Lower lobe of right lung (tissue), 2 donors: ENCODE measurements around the gene ZP1. TPM values are rescaled to one million over a fixed set of nuclear protein-coding genes. Genes with fewer than 3 reads are reported as not detected.
A peak's percentile ranks its signal among the peaks of the same experiment; 100 is the strongest.

Experiments
- ATAC-seq, 2 donors: fragments of 200-7000 bp; cut with Tn5 transposase; one replicate each; pipeline ENCODE4 v1.9.1; 2020 to 2022; ENCODE audit warnings: mild to moderate bottlenecking in 2 of 2, moderate library complexity in 2 of 2
- DNase-seq: peaks from one replicate; pipeline ENCODE4 v3.0.0-alpha.2; 2020
- H3K27ac ChIP-seq: fragments of 200-600 bp; one replicate; pipeline ENCODE4 v1.8.0; 2022
- H3K27me3 ChIP-seq: fragments of 200-600 bp; one replicate; pipeline ENCODE4 v1.8.0; 2022; ENCODE audit warnings: low read depth
- H3K36me3 ChIP-seq: fragments of 200-600 bp; one replicate; pipeline ENCODE4 v1.8.0; 2022; ENCODE audit warnings: mild to moderate bottlenecking
- H3K4me1 ChIP-seq: fragments of 200-600 bp; one replicate; pipeline ENCODE4 v1.8.0; 2022
- H3K4me3 ChIP-seq: fragments of 200-600 bp; one replicate; pipeline ENCODE4 v1.8.0; 2022; ENCODE audit warnings: mild to moderate bottlenecking
- H3K9me3 ChIP-seq: fragments of 200-600 bp; one replicate; pipeline ENCODE4 v1.8.0; 2022
- intact Hi-C: fragments of 100-400 bp; cut with DNase I; formaldehyde crosslinking; loops from one replicate; pipeline ENCODE4 v1.11.0; 2022
- total RNA-seq: library from RNA; stranded (reverse); fragmentation: NEBNext Ultra II Directional; extraction: Animal tissue kit (Norgen Biotek cat#: 25700); gene quantifications from one replicate; pipeline ENCODE4 v1.2.1, GENCODE V29; 2021
- TF ChIP-seq, protein P1 (sequence below): fragments of 200-600 bp; IDR thresholded peaks from one replicate; pipeline ENCODE4 v1.8.0; 2022; ENCODE audit warnings: antibody characterized with exemption, mild to moderate bottlenecking
- donor health status: DM: no; HTN: yes; CAD: no; lungs with severe emphysema.

ZP1 gene
- total RNA-seq, 1 donor from 2014 or later: not detected

DNA sequence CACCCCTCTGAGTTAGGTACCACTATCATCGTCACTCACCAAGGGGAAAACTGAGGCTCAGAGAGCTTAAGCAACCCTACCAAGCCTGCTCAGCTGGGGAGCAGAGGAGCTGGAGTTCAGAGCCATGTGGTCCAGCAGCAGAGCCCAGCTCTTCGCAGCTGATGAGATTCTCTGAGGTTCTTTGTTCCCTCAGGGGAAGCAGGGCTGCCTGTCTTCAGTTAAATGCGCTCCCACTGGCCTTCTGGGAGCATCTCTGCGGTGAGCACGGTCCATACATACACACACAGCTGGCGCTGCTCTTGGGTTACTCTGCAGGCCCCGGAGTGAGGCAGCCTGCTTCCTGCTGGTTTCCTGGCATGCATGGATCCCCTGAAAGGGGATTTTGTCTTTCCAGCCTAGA is 6.4 kb upstream of the ZP1 start:
- Histone ChIP-seq H3K27me3 (no peaks in the 10 kb centered on the region), H3K27ac (no peak overlapping the region), H3K9me3 (no peaks in the 10 kb centered on the region), H3K4me1 (no peaks in the 10 kb centered on the region), H3K36me3 (no peaks in the 10 kb centered on the region), H3K4me3 (no peak overlapping the region)
- intact Hi-C loops: no loop called here
- peak; percentile 16 for DNase-seq
- TF ChIP-seq, protein P1, sequence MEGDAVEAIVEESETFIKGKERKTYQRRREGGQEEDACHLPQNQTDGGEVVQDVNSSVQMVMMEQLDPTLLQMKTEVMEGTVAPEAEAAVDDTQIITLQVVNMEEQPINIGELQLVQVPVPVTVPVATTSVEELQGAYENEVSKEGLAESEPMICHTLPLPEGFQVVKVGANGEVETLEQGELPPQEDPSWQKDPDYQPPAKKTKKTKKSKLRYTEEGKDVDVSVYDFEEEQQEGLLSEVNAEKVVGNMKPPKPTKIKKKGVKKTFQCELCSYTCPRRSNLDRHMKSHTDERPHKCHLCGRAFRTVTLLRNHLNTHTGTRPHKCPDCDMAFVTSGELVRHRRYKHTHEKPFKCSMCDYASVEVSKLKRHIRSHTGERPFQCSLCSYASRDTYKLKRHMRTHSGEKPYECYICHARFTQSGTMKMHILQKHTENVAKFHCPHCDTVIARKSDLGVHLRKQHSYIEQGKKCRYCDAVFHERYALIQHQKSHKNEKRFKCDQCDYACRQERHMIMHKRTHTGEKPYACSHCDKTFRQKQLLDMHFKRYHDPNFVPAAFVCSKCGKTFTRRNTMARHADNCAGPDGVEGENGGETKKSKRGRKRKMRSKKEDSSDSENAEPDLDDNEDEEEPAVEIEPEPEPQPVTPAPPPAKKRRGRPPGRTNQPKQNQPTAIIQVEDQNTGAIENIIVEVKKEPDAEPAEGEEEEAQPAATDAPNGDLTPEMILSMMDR: no peak
- no peak for ATAC-seq

DNA sequence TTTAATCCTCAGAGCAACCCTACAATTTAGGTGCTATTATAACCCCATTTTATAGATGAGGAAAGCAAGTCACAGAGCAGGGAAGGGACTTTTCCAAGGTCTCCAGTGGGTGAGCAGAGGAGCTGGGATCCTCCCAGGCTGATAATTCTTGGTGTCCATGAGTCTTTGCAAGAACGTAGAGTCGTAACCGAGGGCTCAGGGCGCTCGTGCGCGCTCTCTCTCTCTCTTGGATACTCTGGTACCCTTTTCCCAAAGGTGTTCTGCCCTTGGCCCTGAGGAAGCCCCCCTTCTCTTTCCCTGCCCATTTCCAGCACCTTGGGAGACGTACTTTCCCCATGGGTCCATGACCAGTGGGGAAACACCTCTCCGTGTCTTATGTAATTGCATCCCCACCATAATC is 5.2 kb upstream of the ZP1 start:
- intact Hi-C loops: no loop called here
- Histone ChIP-seq H3K4me1 (no peaks in the 10 kb centered on the region), H3K36me3 (no peaks in the 10 kb centered on the region), H3K9me3 (no peaks in the 10 kb centered on the region), H3K27me3 (no peaks in the 10 kb centered on the region), H3K27ac (no peak overlapping the region), H3K4me3 (no peak overlapping the region)
- ATAC-seq (no peak), DNase-seq (no peak)
- TF ChIP-seq, protein P1: no peak

DNA sequence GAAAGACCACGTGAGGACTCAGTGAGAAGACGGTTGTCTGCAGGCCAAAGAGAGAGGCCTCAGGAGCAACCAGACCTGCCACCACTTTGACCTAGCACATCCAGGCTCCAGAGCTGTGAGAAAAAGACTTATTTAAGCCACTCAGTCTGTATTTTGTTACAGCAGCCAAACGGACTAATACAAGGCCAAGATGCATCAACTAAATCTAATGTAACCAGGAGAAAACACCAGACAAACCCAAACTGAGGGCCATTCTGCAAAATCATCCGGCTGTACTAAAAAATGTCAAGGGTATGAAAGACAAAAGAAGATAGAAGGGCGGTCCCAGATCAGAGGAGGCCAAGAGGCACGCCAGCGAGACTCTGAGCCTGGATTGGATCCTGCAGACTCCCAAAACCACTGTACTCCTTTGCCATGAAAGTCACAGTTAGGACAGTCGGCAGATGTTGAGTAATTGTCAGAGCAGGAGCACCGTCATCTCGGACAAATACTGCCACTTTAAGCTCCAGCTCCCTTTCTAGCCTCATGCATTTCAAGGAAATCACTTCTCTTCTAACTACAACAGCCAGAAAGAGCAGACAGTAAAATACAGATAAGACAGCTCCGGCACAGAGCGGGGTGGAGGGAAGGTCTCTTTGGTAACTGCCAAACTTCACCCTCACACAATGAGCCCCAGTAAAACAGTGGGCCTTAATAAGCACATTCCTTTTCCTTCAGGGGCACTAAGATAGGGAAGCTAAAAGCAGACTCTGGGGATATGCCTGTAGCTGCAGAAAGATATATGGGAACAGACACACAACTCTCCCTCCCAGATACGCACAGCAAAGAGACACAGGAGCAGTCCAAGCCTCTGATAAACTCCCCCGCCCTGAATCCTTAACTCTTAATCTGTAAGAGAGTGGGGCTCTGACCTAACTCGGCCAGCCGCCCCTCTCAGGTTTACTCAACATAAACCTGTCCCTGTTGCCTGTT is 3.5 kb upstream of the ZP1 start:
- Histone ChIP-seq H3K36me3 (no peaks in the 10 kb centered on the region), H3K4me3 (no peak overlapping the region), H3K4me1 (no peaks in the 10 kb centered on the region), H3K27me3 (no peaks in the 10 kb centered on the region), H3K27ac (no peak overlapping the region), H3K9me3 (no peaks in the 10 kb centered on the region)
- DNase-seq (peak; percentile 20), ATAC-seq (no peak)
- intact Hi-C loops: no loop called here
- TF ChIP-seq, protein P1: no peak

DNA sequence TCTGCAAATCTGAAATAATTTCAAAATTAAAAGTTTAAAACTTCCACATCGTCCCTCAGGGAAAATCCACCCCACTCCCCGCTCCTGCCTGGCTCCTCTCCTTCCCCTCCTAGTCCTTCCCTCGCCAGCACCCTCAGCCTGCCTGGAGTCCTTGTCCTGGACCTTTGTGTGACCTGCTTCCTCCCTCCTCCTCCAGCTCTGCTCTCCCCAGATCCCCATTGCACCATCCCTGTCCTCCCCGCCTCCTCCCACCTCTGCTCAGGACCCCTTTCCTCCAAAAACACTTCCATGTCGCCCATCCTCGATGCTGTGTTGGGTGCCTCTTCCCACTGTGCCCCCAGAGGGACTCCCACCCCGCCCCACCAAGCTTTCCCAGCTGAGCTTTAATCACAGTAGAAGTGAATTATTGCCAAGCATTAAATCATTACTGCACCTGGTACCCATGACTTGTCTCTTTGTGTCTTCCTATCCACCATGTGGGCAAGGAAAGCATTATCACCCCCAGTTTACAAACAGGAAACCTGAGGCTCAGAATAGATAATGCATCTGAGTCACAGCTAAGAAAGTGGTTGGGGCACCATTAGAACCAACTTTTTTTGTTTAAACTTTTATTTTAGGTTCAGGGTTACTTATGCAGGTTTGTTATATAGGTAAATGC is 2.4 kb upstream of the ZP1 start:
- Histone ChIP-seq H3K27me3 (no peaks in the 10 kb centered on the region), H3K27ac (no peak overlapping the region), H3K36me3 (no peaks in the 10 kb centered on the region), H3K4me1 (no peaks in the 10 kb centered on the region), H3K9me3 (no peaks in the 10 kb centered on the region), H3K4me3 (no peak overlapping the region)
- TF ChIP-seq, protein P1: no peak
- no peak for ATAC-seq
- intact Hi-C loops: no loop called here
- peak; percentile 16 for DNase-seq

DNA sequence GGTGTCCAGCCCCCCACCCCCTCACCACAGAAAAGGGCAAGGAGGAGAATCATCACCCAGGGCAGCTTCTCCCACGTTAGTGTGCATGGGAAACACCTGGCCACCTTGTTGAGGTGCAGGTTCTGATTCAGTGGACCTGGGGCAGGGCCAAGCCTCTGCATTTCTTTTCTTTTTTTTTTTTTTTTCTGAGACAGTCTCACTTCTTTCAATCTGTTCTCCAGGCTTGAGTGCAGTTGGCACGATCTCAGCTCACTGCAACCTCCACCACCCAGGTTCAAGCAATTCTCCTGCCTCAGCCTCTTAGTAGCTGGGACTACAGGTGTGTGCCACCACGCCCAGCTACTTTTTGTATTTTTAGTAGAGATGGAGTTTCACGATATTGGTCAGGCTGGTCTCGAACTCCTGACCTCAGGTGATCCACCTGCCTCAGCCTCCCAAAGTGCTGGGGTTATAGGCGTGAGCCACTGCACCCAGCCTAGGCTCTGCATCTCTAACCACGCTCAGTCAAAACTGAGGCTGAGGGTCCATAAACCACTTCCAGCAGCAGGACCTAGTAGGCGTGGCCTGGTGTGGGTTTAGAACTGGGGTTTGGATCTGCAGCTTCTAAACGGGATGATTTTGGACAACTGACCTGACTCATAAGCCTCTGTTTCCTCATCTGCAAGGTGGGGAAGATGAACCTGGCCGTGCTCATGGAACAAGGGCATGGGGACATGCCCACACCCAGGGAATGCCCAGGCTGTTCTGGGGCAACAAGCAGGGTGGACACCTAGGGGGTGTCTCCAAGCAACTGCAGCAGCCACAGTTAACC is 734 bp downstream of the ZP1 start:
- DNase-seq (peak; percentile 8), ATAC-seq (no peak)
- intact Hi-C loops: no loop called here

More for the DNA sequence above, 734 bp downstream of the ZP1 start:
- peaks cover 19% of the 10 kb centered on the region for H3K4me1 ChIP-seq
- no peaks in the 10 kb centered on the region for H3K9me3 ChIP-seq
- TF ChIP-seq, protein P1: no peak
- no peak overlapping the region for H3K27ac ChIP-seq
- H3K27me3 ChIP-seq: no peaks in the 10 kb centered on the region
- H3K36me3 ChIP-seq: no peaks in the 10 kb centered on the region
- H3K4me3 ChIP-seq: no peak overlapping the region
